GM23338 (cell line): Measurements from ENCODE around the gene NIPAL3. TPM values are rescaled to one million over a fixed set of nuclear protein-coding genes. Genes with fewer than 3 reads are reported as not detected.

Experiments used
- ATAC-seq: fragments of 200-7000 bp; cut with Tn5 transposase; 3 replicates; pipeline ENCODE4 v1.9.1; 2020
- DNase-seq: peaks from one replicate; pipeline ENCODE4 v3.0.0-alpha.2; 2015; ENCODE audit warnings: low spot score
- H2AFZ ChIP-seq: fragments of 200-600 bp; sonication (generic); 2 replicates; pipeline ENCODE4 v1.8.0; 2016; ENCODE audit warnings: antibody characterized with exemption, mild to moderate bottlenecking, moderate library complexity
- H3F3A ChIP-seq: fragments of 200-600 bp; sonication (generic); replicated peaks from 2 replicates; pipeline ENCODE4 v1.8.0; 2017; ENCODE audit warnings: antibody characterized with exemption, mixed run types, low read depth
- H3K27ac ChIP-seq: fragments of 200-600 bp; sonication (generic); 2 replicates; pipeline ENCODE4 v1.6.1; 2016; ENCODE audit warnings: low read depth
- H3K27me3 ChIP-seq: fragments of 200-600 bp; sonication (generic); 2 replicates; pipeline ENCODE4 v1.8.0; 2016; ENCODE audit warnings: mild to moderate bottlenecking, mixed run types, moderate library complexity; ENCODE audit not compliant: insufficient read depth
- H3K36me3 ChIP-seq: fragments of 200-600 bp; sonication (generic); 2 replicates; pipeline ENCODE4 v1.8.0; 2016; ENCODE audit warnings: mild to moderate bottlenecking; ENCODE audit not compliant: insufficient read depth
- H3K4me1 ChIP-seq: fragments of 200-600 bp; sonication (generic); 2 replicates; pipeline ENCODE4 v1.8.0; 2016; ENCODE audit warnings: mild to moderate bottlenecking, moderate library complexity; ENCODE audit not compliant: insufficient read depth
- H3K4me2 ChIP-seq: fragments of 200-600 bp; sonication (generic); 2 replicates; pipeline ENCODE4 v1.7.1; 2017; ENCODE audit warnings: mixed run types
- H3K4me3 ChIP-seq: fragments of 200-600 bp; sonication (generic); 2 replicates; pipeline ENCODE4 v1.6.1; 2016; ENCODE audit warnings: mixed run types
- H3K79me2 ChIP-seq: fragments of 200-600 bp; sonication (generic); replicated peaks from 2 replicates; pipeline ENCODE4 v1.8.0; 2017; ENCODE audit warnings: mild to moderate bottlenecking; ENCODE audit not compliant: insufficient read depth
- H3K9me2 ChIP-seq: fragments of 200-600 bp; sonication (generic); 2 replicates; pipeline ENCODE4 v1.8.0; 2017; ENCODE audit not compliant: insufficient read depth
- H4K20me1 ChIP-seq: fragments of 200-600 bp; sonication (generic); replicated peaks from 2 replicates; pipeline ENCODE4 v1.8.0; 2017; ENCODE audit warnings: mild to moderate bottlenecking; ENCODE audit not compliant: insufficient read depth
- H3K27ac Mint-ChIP-seq: 2 replicates; pipeline ENCODE4 v1.8.0; 2020; ENCODE audit warnings: inconsistent platforms, mild to moderate bottlenecking, moderate library complexity, mixed read lengths
- H3K27me3 Mint-ChIP-seq: 3 replicates; pipeline ENCODE4 v1.8.0; 2022; ENCODE audit warnings: low read depth, mild to moderate bottlenecking, moderate library complexity, mixed read lengths, inconsistent platforms; ENCODE audit not compliant: insufficient read depth, poor library complexity
- H3K36me3 Mint-ChIP-seq: 3 replicates; pipeline ENCODE4 v1.8.0; 2021; ENCODE audit warnings: low read depth, mild to moderate bottlenecking, inconsistent platforms, moderate library complexity, mixed read lengths
- H3K4me1 Mint-ChIP-seq: 3 replicates; pipeline ENCODE4 v1.8.0; 2020; ENCODE audit warnings: mild to moderate bottlenecking, inconsistent platforms, mixed read lengths
- H3K4me3 Mint-ChIP-seq: 3 replicates; pipeline ENCODE4 v1.8.0; 2021; ENCODE audit warnings: moderate library complexity, mild to moderate bottlenecking, inconsistent platforms, mixed read lengths
- H3K9me3 Mint-ChIP-seq: 3 replicates; pipeline ENCODE4 v1.8.0; 2020; ENCODE audit warnings: moderate library complexity, mild to moderate bottlenecking, inconsistent platforms, mixed read lengths
- CREB1 ChIP-seq: fragments of 250-450 bp; sonication (Bioruptor Pico); IDR thresholded peaks from 2 replicates; pipeline ENCODE4 v1.5.0; 2020; ENCODE audit warnings: low read depth, mild to moderate bottlenecking, moderate library complexity
- CTCF ChIP-seq, 2 experiments: fragments of 200-600 bp in 1 of 2; sonication (generic) in 1 of 2; conservative IDR thresholded peaks; 2 replicates each; pipeline versions ENCODE4 v1.5.1 to v1.6.1; 2016 to 2017; ENCODE audit warnings: antibody characterized with exemption in 2 of 2, low read depth in 2 of 2, mild to moderate bottlenecking in 2 of 2, moderate library complexity in 1 of 2
- ETS1 ChIP-seq: IDR thresholded peaks from 2 replicates; pipeline ENCODE4 v1.6.1; 2016; ENCODE audit warnings: antibody characterized with exemption
- EZH2 ChIP-seq: fragments of 200-600 bp; sonication (generic); IDR thresholded peaks from one replicate; pipeline ENCODE4 v1.8.0; 2017; ENCODE audit warnings: antibody characterized with exemption, mild to moderate bottlenecking, low read depth; ENCODE audit not compliant: unreplicated experiment
- EZH2phosphoT487 ChIP-seq: fragments of 200-600 bp; sonication (generic); IDR thresholded peaks from one replicate; pipeline ENCODE4 v1.8.1; 2018; ENCODE audit warnings: antibody characterized with exemption; ENCODE audit not compliant: unreplicated experiment
- JUNB ChIP-seq: IDR thresholded peaks from one replicate; pipeline ENCODE4 v1.6.1; 2016; ENCODE audit warnings: antibody characterized with exemption; ENCODE audit not compliant: unreplicated experiment
- NANOG ChIP-seq: IDR thresholded peaks from 2 replicates; pipeline ENCODE4 v1.6.1; 2016; ENCODE audit warnings: antibody characterized with exemption, borderline replicate concordance
- POLR2AphosphoS5 ChIP-seq: IDR thresholded peaks from 2 replicates; pipeline ENCODE4 v1.6.1; 2016; ENCODE audit warnings: antibody characterized with exemption, low read depth
- STAT1 ChIP-seq: IDR thresholded peaks from one replicate; pipeline ENCODE4 v1.6.1; 2016; ENCODE audit warnings: antibody characterized with exemption; ENCODE audit not compliant: unreplicated experiment
- ZNF114 ChIP-seq: fragments of 250-450 bp; sonication (Bioruptor Pico); IDR thresholded peaks from 2 replicates; pipeline ENCODE4 v1.5.0; 2020; ENCODE audit warnings: mild to moderate bottlenecking, moderate library complexity
- ZNF331 ChIP-seq: fragments of 250-450 bp; sonication (Bioruptor Pico); IDR thresholded peaks from 2 replicates; pipeline ENCODE4 v1.5.0; 2020; ENCODE audit warnings: low read depth, mild to moderate bottlenecking, moderate library complexity
- polyA plus RNA-seq: library from polyadenylated mRNA; unstranded; fragments of >200 nt; fragmentation: Nextera tagmentation; extraction: Ambion mirVana; gene quantifications from 2 replicates; pipeline ENCODE4 v1.2.1, GENCODE V29; 2016
- total RNA-seq: library from RNA; depleted of rRNA; stranded (reverse); fragments of >200 nt; shearing (Covaris generic); gene quantifications from 2 replicates; pipeline ENCODE4 v1.2.3, GENCODE V29; 2014
- TF ChIP-seq, protein P1 (sequence below): fragments of 250-450 bp; sonication (Bioruptor Pico); IDR thresholded peaks from 2 replicates; pipeline ENCODE4 v1.5.0; 2020; ENCODE audit warnings: mild to moderate bottlenecking, moderate library complexity
- TF ChIP-seq, protein P2 (sequence below): IDR thresholded peaks from one replicate; pipeline ENCODE4 v1.6.1; 2018; ENCODE audit warnings: antibody characterized with exemption; ENCODE audit not compliant: unreplicated experiment

The NIPAL3 gene
- total and polyA plus RNA-seq, 2 experiments from 2014 or later = 5.5 to 9.6 TPM

GRCh38 chr1:24389231-24389678 lies 26.3 kb upstream of the NIPAL3 start:
- H3K4me3 ChIP-seq = no peak overlapping the region
- ATAC-seq (no peak), DNase-seq (no peak)
- H3K9me2 ChIP-seq = no peaks in the 10 kb centered on the region
- TF ChIP-seq CREB1 (CRISPR knock-in tag) = no peak
- TF ChIP-seq EZH2 = no peak
- TF ChIP-seq ZNF331 = no peak
- no peak for TF ChIP-seq CTCF (conservative IDR thresholded peaks at IDR 0.05; ENCODE audit: low read depth in 2 of 2)
- no peak for TF ChIP-seq NANOG
- TF ChIP-seq EZH2phosphoT487 = no peak
- TF ChIP-seq, protein P1, sequence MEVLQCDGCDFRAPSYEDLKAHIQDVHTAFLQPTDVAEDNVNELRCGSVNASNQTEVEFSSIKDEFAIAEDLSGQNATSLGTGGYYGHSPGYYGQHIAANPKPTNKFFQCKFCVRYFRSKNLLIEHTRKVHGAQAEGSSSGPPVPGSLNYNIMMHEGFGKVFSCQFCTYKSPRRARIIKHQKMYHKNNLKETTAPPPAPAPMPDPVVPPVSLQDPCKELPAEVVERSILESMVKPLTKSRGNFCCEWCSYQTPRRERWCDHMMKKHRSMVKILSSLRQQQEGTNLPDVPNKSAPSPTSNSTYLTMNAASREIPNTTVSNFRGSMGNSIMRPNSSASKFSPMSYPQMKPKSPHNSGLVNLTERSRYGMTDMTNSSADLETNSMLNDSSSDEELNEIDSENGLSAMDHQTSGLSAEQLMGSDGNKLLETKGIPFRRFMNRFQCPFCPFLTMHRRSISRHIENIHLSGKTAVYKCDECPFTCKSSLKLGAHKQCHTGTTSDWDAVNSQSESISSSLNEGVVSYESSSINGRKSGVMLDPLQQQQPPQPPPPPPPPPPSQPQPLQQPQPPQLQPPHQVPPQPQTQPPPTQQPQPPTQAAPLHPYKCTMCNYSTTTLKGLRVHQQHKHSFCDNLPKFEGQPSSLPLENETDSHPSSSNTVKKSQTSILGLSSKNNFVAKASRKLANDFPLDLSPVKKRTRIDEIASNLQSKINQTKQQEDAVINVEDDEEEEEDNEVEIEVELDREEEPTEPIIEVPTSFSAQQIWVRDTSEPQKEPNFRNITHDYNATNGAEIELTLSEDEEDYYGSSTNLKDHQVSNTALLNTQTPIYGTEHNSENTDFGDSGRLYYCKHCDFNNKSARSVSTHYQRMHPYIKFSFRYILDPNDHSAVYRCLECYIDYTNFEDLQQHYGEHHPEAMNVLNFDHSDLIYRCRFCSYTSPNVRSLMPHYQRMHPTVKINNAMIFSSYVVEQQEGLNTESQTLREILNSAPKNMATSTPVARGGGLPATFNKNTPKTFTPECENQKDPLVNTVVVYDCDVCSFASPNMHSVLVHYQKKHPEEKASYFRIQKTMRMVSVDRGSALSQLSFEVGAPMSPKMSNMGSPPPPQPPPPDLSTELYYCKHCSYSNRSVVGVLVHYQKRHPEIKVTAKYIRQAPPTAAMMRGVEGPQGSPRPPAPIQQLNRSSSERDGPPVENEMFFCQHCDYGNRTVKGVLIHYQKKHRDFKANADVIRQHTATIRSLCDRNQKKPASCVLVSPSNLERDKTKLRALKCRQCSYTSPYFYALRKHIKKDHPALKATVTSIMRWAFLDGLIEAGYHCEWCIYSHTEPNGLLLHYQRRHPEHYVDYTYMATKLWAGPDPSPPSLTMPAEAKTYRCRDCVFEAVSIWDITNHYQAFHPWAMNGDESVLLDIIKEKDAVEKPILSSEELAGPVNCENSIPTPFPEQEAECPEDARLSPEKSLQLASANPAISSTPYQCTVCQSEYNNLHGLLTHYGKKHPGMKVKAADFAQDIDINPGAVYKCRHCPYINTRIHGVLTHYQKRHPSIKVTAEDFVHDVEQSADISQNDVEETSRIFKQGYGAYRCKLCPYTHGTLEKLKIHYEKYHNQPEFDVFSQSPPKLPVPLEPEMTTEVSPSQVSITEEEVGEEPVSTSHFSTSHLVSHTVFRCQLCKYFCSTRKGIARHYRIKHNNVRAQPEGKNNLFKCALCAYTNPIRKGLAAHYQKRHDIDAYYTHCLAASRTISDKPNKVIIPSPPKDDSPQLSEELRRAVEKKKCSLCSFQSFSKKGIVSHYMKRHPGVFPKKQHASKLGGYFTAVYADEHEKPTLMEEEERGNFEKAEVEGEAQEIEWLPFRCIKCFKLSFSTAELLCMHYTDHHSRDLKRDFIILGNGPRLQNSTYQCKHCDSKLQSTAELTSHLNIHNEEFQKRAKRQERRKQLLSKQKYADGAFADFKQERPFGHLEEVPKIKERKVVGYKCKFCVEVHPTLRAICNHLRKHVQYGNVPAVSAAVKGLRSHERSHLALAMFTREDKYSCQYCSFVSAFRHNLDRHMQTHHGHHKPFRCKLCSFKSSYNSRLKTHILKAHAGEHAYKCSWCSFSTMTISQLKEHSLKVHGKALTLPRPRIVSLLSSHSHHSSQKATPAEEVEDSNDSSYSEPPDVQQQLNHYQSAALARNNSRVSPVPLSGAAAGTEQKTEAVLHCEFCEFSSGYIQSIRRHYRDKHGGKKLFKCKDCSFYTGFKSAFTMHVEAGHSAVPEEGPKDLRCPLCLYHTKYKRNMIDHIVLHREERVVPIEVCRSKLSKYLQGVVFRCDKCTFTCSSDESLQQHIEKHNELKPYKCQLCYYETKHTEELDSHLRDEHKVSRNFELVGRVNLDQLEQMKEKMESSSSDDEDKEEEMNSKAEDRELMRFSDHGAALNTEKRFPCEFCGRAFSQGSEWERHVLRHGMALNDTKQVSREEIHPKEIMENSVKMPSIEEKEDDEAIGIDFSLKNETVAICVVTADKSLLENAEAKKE (CRISPR knock-in tag) = no peak
- no peak for TF ChIP-seq STAT1
- no peak for TF ChIP-seq ZNF114 (CRISPR knock-in tag)
- no peak for TF ChIP-seq JUNB
- TF ChIP-seq POLR2AphosphoS5 = no peak
- TF ChIP-seq ETS1 = no peak
- TF ChIP-seq, protein P2, sequence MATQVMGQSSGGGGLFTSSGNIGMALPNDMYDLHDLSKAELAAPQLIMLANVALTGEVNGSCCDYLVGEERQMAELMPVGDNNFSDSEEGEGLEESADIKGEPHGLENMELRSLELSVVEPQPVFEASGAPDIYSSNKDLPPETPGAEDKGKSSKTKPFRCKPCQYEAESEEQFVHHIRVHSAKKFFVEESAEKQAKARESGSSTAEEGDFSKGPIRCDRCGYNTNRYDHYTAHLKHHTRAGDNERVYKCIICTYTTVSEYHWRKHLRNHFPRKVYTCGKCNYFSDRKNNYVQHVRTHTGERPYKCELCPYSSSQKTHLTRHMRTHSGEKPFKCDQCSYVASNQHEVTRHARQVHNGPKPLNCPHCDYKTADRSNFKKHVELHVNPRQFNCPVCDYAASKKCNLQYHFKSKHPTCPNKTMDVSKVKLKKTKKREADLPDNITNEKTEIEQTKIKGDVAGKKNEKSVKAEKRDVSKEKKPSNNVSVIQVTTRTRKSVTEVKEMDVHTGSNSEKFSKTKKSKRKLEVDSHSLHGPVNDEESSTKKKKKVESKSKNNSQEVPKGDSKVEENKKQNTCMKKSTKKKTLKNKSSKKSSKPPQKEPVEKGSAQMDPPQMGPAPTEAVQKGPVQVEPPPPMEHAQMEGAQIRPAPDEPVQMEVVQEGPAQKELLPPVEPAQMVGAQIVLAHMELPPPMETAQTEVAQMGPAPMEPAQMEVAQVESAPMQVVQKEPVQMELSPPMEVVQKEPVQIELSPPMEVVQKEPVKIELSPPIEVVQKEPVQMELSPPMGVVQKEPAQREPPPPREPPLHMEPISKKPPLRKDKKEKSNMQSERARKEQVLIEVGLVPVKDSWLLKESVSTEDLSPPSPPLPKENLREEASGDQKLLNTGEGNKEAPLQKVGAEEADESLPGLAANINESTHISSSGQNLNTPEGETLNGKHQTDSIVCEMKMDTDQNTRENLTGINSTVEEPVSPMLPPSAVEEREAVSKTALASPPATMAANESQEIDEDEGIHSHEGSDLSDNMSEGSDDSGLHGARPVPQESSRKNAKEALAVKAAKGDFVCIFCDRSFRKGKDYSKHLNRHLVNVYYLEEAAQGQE = no peak
- peaks cover 6% of the 10 kb centered on the region; the same call in 1 of the 2 replicates for H3F3A ChIP-seq
- no peak overlapping the region for H2AFZ ChIP-seq
- H3K36me3 Mint-ChIP-seq = peaks cover 3% of the 10 kb centered on the region; the same call in 1 of the 3 replicates
- no peaks in the 10 kb centered on the region; the same call in 2 of the 3 replicates for H3K9me3 Mint-ChIP-seq
- H3K79me2 ChIP-seq = no peaks in the 10 kb centered on the region
- H3K27me3 ChIP-seq = no peaks in the 10 kb centered on the region
- no peak overlapping the region for H3K4me2 ChIP-seq
- peaks cover 30% of the 10 kb centered on the region for H3K4me1 Mint-ChIP-seq
- no peak overlapping the region for H3K27ac ChIP-seq
- no peak overlapping the region for H3K4me3 Mint-ChIP-seq
- no peaks in the 10 kb centered on the region for H4K20me1 ChIP-seq
- H3K4me1 ChIP-seq = peaks cover 18% of the 10 kb centered on the region
- no peaks in the 10 kb centered on the region for H3K36me3 ChIP-seq
- H3K27me3 Mint-ChIP-seq = peaks cover 14% of the 10 kb centered on the region
- H3K27ac Mint-ChIP-seq = no peak overlapping the region; the same call in 1 of the 2 replicates
